HepG2 (cell line): ENCODE measurements around the gene TWIST2. TPM values are rescaled to one million over a fixed set of nuclear protein-coding genes. Genes with fewer than 3 reads are reported as not detected.

Experiments
- ATAC-seq: fragments of 200-7000 bp; cut with Tn5 transposase; 3 replicates; pipeline ENCODE4 v1.9.1; 2020; ENCODE audit warnings: mild to moderate bottlenecking, moderate library complexity
- BruUV-seq: library from RNA; stranded (reverse); fragments of 400-500 nt; replicated peaks from 2 replicates; lab custom pipeline; 2021; lab: Mats Ljungman, UMichigan
- CTCF ChIA-PET: fragments of 300-600 bp; formaldehyde crosslinking; extraction: SDS; loops from one replicate; lab custom pipeline; 2021; ENCODE audit warnings: low total read pairs, inconsistent platforms, low intra/inter-chr PET ratio; lab: Yijun Ruan, JAX
- POLR2A ChIA-PET: fragments of 350-600 bp; sonication (Branson Sonifier 250); formaldehyde crosslinking; loops from one replicate; lab custom pipeline; 2020; ENCODE audit warnings: antibody characterized with exemption, inconsistent platforms; lab: Yijun Ruan, JAX
- DNase-seq: peaks from one replicate; pipeline ENCODE4 v3.0.0-alpha.2; 2015; ENCODE audit warnings: low spot score
- FAIRE-seq: peaks from 3 replicates; lab custom pipeline; 2011; peaks lifted over from hg19 to GRCh38; lab: Jason Lieb, UNC
- H2AFZ ChIP-seq: one replicate; pipeline ENCODE4 v1.6.1; 2011; ENCODE audit warnings: low read length, inconsistent platforms
- H3K27ac ChIP-seq: fragments of 300-600 bp; 3 replicates; pipeline ENCODE4 v1.8.0; 2011; ENCODE audit warnings: mixed run types, mild to moderate bottlenecking, mixed read lengths, low read length, inconsistent platforms; ENCODE audit not compliant: insufficient read depth; ENCODE audit errors: extremely low read length
- H3K27me3 ChIP-seq, 2 experiments: fragments of 200-600 bp in 1 of 2; 2 replicates in 1 of 2; 3 replicates in 1 of 2; pipeline versions ENCODE4 v1.6.0 to v1.8.0; 2011; ENCODE audit warnings: low read length in 2 of 2, mild to moderate bottlenecking in 2 of 2, moderate library complexity in 2 of 2, inconsistent platforms in 1 of 2; ENCODE audit not compliant: insufficient read depth in 2 of 2, control insufficient read depth in 1 of 2
- H3K36me3 ChIP-seq, 2 experiments: fragments of 200-600 bp in 1 of 2; replicated peaks in 1 of 2; 2 replicates in 1 of 2; 3 replicates in 1 of 2; pipeline versions ENCODE4 v1.5.1 to v1.8.0; 2011; ENCODE audit warnings: low read length in 2 of 2, inconsistent platforms in 1 of 2; ENCODE audit not compliant: insufficient read depth in 2 of 2, control insufficient read depth in 1 of 2
- H3K4me1 ChIP-seq: 2 replicates; pipeline ENCODE4 v1.5.1; 2012; ENCODE audit warnings: low read length, inconsistent platforms; ENCODE audit not compliant: insufficient read depth
- H3K4me2 ChIP-seq: 2 replicates; pipeline ENCODE4 v1.6.0; 2011; ENCODE audit warnings: low read depth, low read length, inconsistent platforms
- H3K4me3 ChIP-seq, 3 experiments: fragments of 200-600 bp in 1 of 3; sonication (generic), shearing (Covaris generic) in 1 of 3; replicated peaks in 1 of 3; 2 replicates each; pipeline ENCODE4 v1.5.1; 2011 to 2016; ENCODE audit warnings: low read length in 3 of 3, inconsistent platforms in 2 of 3, low read depth in 2 of 3, mild to moderate bottlenecking in 2 of 3, control low read depth in 1 of 3, mixed read lengths in 1 of 3; ENCODE audit not compliant: insufficient read depth in 1 of 3
- H3K79me2 ChIP-seq: one replicate; pipeline ENCODE4 v1.6.1; 2011; ENCODE audit warnings: low read length, inconsistent platforms; ENCODE audit not compliant: insufficient read depth
- H3K9ac ChIP-seq: 2 replicates; pipeline ENCODE4 v1.6.0; 2011; ENCODE audit warnings: mild to moderate bottlenecking, low read depth, low read length, inconsistent platforms; ENCODE audit not compliant: insufficient read depth
- H3K9me3 ChIP-seq: 2 replicates; pipeline ENCODE4 v1.5.1; 2012; ENCODE audit warnings: mild to moderate bottlenecking, low read length
- H4K20me1 ChIP-seq: 2 replicates; pipeline ENCODE4 v1.6.0; 2011; ENCODE audit warnings: inconsistent platforms, mild to moderate bottlenecking, low read length, moderate library complexity; ENCODE audit not compliant: insufficient read depth
- CEBPB ChIP-seq: IDR thresholded peaks from 2 replicates; pipeline ENCODE4 v1.6.1; 2011; ENCODE audit warnings: low read depth, low read length, improper control_type of control experiment, borderline replicate concordance
- HNF4A ChIP-seq: sonication (generic); formaldehyde crosslinking; IDR thresholded peaks from 2 replicates; pipeline ENCODE4 v1.4.0; 2020; ENCODE audit warnings: missing genetic modification reagents
- MIXL1 ChIP-seq: IDR thresholded peaks from 2 replicates; pipeline ENCODE4 v1.6.1; 2016
- ZBTB38 ChIP-seq: sonication (generic); formaldehyde crosslinking; IDR thresholded peaks from 2 replicates; pipeline ENCODE4 v1.5.1; 2020; ENCODE audit warnings: mild to moderate bottlenecking, missing genetic modification reagents
- ZNF431 ChIP-seq: sonication (generic); formaldehyde crosslinking; IDR thresholded peaks from 2 replicates; pipeline ENCODE4 v1.9.0; 2022; ENCODE audit warnings: missing genetic modification reagents, low read depth, mild to moderate bottlenecking, borderline replicate concordance
- ZNF768 ChIP-seq: sonication (generic); formaldehyde crosslinking; IDR thresholded peaks from 2 replicates; pipeline ENCODE4 v1.4.0; 2020; ENCODE audit warnings: missing genetic modification reagents
- WGBS: methylation state at CpG from one replicate; pipeline ENCODE4 v1.1.6; 2017; ENCODE audit warnings: low lambda C conversion rate; 5-methylcytosine and 5-hydroxymethylcytosine counted together
- in situ Hi-C: cut with HindIII; loops from 2 replicates; pipeline ENCODE4 v1.10.0; 2017; ENCODE audit warnings: low pct_unique_long_range_greater_than_20kb; ENCODE audit not compliant: extremely low pct_ligation_motif_present
- intact Hi-C: fragments of 100-400 bp; cut with micrococcal nuclease; formaldehyde crosslinking; loops from one replicate; pipeline ENCODE4 v1.10.0; 2022; ENCODE audit not compliant: unreplicated experiment
- polyA plus RNA-seq, 8 experiments: library from polyadenylated mRNA; depleted of rRNA in 3 of 8; stranded (reverse) in 7 of 8; unstranded in 1 of 8; fragments of >200 nt; fragmentation: Illumina TruSeq in 4 of 8; extraction: Trizol in 4 of 8; gene quantifications; 2 replicates each; pipeline versions ENCODE4 v1.2.1 to v1.2.3, GENCODE V29; 2011 to 2016; ENCODE audit warnings: low read depth in 4 of 8, missing spikeins in 1 of 8, mixed read lengths in 1 of 8; ENCODE audit not compliant: insufficient read depth in 1 of 8
- total RNA-seq, 5 experiments: library from RNA; depleted of rRNA; stranded (reverse); fragments of >200 nt; fragmentation: Illumina TruSeq; extraction: Trizol; gene quantifications; 2 replicates each; pipeline ENCODE4 v1.2.3, GENCODE V29; 2016; ENCODE audit warnings: low read depth in 1 of 5
- TF ChIP-seq, protein P1 (sequence below), 2 experiments: sonication (generic) in 1 of 2; formaldehyde crosslinking in 1 of 2; IDR thresholded peaks; 2 replicates each; pipeline versions ENCODE4 v1.6.1 to v1.9.0; 2014 to 2022; ENCODE audit warnings: antibody characterized with exemption in 1 of 2, borderline replicate concordance in 1 of 2, inconsistent platforms in 1 of 2, low read depth in 1 of 2, missing genetic modification reagents in 1 of 2
- TF ChIP-seq, protein P2 (sequence below): sonication (generic); formaldehyde crosslinking; IDR thresholded peaks from 2 replicates; pipeline ENCODE4 v1.4.0; 2020; ENCODE audit warnings: missing genetic modification reagents

The TWIST2 gene
- total and polyA plus RNA-seq, 2 of the 13 experiments (the other 11 are each of a cell fraction or from before 2014, with no cell fraction given) = 0.08 to 0.11 TPM

DNA sequence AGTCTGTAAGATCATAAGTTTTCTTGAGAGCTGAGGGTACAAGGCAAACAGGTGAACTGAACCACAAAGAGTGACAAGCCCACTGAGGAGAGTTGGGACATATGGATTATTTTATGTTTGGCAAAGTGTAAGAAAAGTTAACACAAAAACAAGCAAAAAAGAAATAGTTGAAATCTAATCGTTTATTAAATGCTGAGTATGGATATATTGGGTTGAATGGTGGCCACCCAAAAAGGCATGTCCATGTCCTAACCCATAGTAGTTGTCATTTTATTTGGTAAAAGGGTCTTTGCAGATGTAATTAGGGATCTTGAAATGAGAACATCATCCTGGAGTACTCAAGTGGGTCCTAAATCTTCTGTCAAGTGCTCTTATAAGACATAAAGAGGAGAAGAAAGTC, 24.9 kb upstream of the TWIST2 start (continued):
- TF ChIP-seq, protein P1, sequence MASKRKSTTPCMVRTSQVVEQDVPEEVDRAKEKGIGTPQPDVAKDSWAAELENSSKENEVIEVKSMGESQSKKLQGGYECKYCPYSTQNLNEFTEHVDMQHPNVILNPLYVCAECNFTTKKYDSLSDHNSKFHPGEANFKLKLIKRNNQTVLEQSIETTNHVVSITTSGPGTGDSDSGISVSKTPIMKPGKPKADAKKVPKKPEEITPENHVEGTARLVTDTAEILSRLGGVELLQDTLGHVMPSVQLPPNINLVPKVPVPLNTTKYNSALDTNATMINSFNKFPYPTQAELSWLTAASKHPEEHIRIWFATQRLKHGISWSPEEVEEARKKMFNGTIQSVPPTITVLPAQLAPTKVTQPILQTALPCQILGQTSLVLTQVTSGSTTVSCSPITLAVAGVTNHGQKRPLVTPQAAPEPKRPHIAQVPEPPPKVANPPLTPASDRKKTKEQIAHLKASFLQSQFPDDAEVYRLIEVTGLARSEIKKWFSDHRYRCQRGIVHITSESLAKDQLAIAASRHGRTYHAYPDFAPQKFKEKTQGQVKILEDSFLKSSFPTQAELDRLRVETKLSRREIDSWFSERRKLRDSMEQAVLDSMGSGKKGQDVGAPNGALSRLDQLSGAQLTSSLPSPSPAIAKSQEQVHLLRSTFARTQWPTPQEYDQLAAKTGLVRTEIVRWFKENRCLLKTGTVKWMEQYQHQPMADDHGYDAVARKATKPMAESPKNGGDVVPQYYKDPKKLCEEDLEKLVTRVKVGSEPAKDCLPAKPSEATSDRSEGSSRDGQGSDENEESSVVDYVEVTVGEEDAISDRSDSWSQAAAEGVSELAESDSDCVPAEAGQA (IDR thresholded peaks at IDR 0.05; ENCODE audit: low read depth) = no peak
- TF ChIP-seq, protein P1 (CRISPR knock-in tag; IDR thresholded peaks at IDR 0.05; ENCODE audit: borderline replicate concordance) = no peak

DNA sequence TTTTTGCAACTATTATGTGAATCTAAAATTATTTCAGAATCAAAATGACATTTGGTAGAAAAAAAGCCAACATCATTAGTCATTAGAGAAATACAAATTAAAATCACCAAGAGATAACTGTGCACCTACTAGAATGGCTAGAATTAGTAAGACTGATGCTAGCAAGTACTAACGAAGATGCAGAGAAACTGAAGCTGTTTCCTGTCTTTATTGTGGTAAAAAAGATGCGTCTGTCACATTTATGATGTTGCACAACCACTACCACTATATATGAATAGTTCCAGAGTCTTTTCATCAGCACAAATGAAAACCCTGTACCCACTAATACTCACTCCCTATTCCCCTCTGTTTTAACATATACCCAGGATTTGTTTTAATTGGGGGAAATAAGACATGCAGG, 16.7 kb upstream of the TWIST2 start:
- DNase-seq = no peak
- ChIA-PET CTCF (no interaction called here), POLR2A (no interaction called here)
- FAIRE-seq = no peak
- intact Hi-C loops (no loop called here), in situ Hi-C loops (no loop called here)
- Histone ChIP-seq H4K20me1 (no peaks in the 10 kb centered on the region), H3K9ac (no peak overlapping the region), H3K79me2 (no peaks in the 10 kb centered on the region), H3K27ac (no peak overlapping the region), H3K4me1 (no peaks in the 10 kb centered on the region), H3K4me2 (no peak overlapping the region), H2AFZ (no peak overlapping the region), H3K9me3 (no peaks in the 10 kb centered on the region), H3K27me3 (peaks cover 0 to 33% of the 10 kb centered on the region in 2 experiments; a peak in 3 of 5 replicates), H3K4me3 (no peak overlapping the region), H3K36me3 (no peaks in the 10 kb centered on the region)
- TF ChIP-seq ZNF431 (CRISPR knock-in tag) (no peak), ZBTB38 (CRISPR knock-in tag) (no peak), CEBPB (peak; percentile 7; the same call in 1 of the 2 replicates), HNF4A (no peak), MIXL1 (CRISPR knock-in tag) (no peak), ZNF768 (no peak)
- TF ChIP-seq, protein P2, sequence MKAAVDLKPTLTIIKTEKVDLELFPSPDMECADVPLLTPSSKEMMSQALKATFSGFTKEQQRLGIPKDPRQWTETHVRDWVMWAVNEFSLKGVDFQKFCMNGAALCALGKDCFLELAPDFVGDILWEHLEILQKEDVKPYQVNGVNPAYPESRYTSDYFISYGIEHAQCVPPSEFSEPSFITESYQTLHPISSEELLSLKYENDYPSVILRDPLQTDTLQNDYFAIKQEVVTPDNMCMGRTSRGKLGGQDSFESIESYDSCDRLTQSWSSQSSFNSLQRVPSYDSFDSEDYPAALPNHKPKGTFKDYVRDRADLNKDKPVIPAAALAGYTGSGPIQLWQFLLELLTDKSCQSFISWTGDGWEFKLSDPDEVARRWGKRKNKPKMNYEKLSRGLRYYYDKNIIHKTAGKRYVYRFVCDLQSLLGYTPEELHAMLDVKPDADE (CRISPR knock-in tag) = no peak
- 3% methylated on average over 2 of the region's 2 CpGs for WGBS
- BruUV-seq = no TSS peak
- ATAC-seq = no peak
